Central memory CD4-positive, alpha-beta T cell (primary cell): ENCODE measurements around the gene COA1.
"Not testable (repeated sequence)": the region's sequence is repeated elsewhere in the genome, so short reads cannot be mapped to it uniquely, and the experiment has no call there.

ENCODE experiments used
- DNase-seq: peaks from one replicate; pipeline ENCODE4 v3.0.0; 2022

The COA1 gene

GRCh38 chr7:43650457-43651052 is 78.8 kb downstream of the COA1 start:
- DNase-seq: peak; percentile 15

- DNase-seq: peak; percentile 87
Observed at GRCh38 chr7:43649755-43650274, 79.5 kb downstream of the COA1 start.

- peak; percentile 89 for DNase-seq
Observed at GRCh38 chr7:43648473-43649406, 80.6 kb downstream of the COA1 start.

GRCh38 chr7:43647673-43648472 is 81.5 kb downstream of the COA1 start:
- DNase-seq: peak; percentile 30

GRCh38 chr7:43647339-43647672 is 82.0 kb downstream of the COA1 start:
- DNase-seq: no peak

GRCh38 chr7:43646603-43647338 is 82.6 kb downstream of the COA1 start:
- no peak for DNase-seq

DNA sequence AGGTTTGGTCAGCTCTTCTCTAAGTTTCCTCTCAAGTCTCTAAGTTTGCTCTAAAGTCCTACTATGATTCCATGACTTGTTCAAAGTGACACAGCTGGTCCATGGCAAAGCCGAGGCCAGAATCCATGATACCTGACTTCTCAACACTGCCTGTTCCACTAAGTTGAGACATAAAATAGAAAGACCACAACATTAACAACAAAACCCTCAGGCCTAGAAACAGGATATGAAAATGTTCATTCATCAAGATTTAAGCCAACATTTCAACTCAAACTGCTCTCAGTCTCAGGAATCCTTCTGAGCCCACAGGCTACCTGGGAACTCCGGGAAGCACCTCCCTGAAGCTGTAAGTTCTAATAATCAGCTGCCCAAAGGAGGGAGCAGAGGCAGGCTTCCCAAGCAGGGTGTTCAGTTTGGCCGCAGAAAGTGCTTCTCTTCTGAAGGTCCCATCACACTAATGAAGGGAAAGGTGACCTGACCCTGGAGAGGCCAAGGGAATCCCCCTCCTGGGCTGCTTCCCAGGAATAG is 83.6 kb downstream of the COA1 start:
- DNase-seq: no peak

GRCh38 chr7:43643846-43644245 is 85.5 kb downstream of the COA1 start:
- DNase-seq: no peak

DNA sequence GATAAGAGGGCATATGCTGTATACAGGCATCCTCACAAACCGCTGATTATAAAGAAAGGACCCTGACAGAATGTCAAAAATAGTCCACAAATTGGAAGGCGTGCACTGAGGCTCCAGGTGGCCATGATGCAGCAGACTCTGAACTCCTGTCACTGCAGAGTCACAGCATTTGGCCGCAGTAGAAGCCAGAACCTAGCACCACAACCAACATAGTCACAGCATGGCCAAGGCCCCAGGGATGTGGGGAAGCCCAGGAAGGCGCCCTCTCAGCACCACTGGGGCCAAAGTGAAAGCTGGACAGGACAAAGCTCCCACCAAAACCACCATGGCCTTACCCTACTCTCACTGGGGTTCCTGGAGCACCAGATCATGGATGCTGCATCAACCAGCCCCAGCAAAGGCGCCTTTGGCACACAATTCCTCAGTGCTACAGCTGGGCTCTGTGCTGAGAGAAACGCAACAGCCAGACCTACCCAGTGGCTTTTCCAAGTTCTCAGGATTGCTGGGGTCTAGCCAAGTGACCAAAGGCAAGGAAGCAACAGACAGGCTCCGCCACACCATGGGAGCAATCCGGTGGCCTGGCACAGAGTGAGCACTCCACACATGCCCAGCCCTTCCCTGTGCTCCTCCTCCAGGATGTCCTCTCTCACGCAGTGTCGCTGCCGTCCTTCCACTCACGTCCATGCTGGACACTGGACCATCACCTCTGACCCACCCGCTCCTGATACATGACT is 86.3 kb downstream of the COA1 start:
- DNase-seq: no peak

GRCh38 chr7:43640679-43641078 is 88.6 kb downstream of the COA1 start:
- DNase-seq: no peak

GRCh38 chr7:43639858-43640491 is 89.3 kb downstream of the COA1 start:
- DNase-seq: no peak

GRCh38 chr7:43637114-43637806 is 92.1 kb downstream of the COA1 start:
- peak; percentile 33 for DNase-seq

GRCh38 chr7:43636093-43636492 is 93.2 kb downstream of the COA1 start:
- no peak for DNase-seq

DNA sequence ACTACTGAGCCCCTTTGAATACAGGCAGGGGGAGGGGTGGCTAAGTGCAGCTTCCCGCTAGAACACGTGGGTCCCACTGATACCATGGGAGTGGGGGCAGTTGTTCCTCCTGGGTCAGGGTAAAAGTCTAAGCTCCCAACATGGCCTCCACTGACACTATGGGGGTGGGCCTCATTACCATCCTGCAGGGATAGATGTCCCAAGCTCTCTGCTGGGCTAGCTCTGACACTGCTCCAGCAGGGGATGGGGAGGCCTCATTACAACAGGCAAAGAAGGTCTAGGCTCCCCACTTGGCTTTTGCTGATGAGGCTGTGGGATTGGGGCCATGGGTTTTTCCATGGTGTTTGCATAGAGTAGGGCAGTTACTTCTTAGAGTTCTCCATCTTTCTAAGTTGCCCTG is 94.9 kb downstream of the COA1 start:
- DNase-seq: no peak

GRCh38 chr7:43632746-43633145 is 96.6 kb downstream of the COA1 start:
- DNase-seq: no peak

- DNase-seq: no peak
Observed at GRCh38 chr7:43631559-43631958, 97.8 kb downstream of the COA1 start.

DNA sequence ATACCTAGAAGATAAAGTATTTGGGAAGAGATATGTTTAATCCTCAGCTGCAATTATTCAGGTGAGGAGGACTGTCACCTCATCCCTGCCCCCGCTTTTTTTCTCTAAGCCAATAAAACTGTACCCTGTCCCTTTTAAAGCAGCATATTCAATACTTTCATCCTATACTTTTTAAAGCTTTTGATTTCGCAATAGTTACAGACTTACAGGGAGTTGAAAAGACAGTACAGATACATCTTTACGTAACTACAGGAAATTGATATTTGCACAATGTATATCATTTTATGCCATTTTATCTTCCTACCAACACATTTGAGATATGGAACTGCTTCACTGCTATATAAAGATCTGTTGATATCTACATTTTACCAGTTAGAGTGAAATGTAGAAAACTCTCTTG is 98.8 kb downstream of the COA1 start:
- DNase-seq: no peak

DNA sequence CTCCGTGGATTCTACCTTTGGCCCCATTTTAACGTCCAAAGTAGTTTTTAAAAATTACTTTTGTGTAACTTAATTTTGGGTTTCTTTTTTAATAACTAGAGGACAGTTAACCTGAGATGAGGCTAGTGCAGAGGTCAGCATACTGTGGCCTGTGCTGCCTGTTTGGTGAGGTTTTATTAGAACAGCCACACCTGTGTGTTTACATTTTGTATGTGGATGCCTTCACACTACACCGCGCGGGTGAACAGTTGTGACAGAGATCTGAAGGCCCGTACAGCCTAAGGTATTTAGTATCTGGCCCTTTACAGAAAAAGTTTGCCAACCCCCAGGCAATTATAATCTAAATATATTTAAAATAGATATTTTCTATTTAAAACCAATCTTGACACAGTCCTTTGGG is 99.5 kb downstream of the COA1 start:
- no peak for DNase-seq

DNA sequence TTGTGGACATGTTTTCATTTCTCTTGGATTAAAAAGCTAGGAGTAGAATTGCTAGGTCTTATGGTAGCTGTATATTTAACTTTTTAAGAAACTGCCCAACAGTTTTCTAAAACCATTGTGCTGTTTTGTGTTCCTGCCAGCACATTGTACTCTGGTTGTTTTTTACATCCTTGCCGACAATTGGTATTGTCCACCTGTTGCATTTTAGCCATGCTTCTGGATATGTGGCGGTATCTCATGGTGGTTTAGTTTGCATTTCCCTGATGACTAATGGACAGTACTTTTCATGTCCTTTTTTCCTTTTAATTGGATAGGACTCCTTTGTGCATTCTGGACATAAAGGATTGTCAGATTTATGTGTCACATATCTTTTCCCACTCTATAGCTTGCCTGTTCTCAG is 100.9 kb downstream of the COA1 start:
- no peak for DNase-seq

- not testable (repeated sequence) for DNase-seq
Observed at GRCh38 chr7:43627798-43628197, 101.5 kb downstream of the COA1 start.
